ENCODE data around the gene CFAP46. TPM values are rescaled to one million over a fixed set of nuclear protein-coding genes. Genes with fewer than 3 reads are reported as not detected.

The CFAP46 gene
- total and polyA plus RNA-seq, 9 of the 15 experiments (the other 6 are each of a cell fraction or from before 2014, with no cell fraction given): not detected

- Histone ChIP-seq H3K4me2 (ENCODE audit: insufficient read depth, low read length) (no peak overlapping the region), H3K36me3 (ENCODE audit: control insufficient read depth, insufficient read depth, low read length) (no peaks in the 10 kb centered on the region), H3K27ac (ENCODE audit: extremely low read depth, low read depth, low read length) (no peak overlapping the region), H4K20me1 (replicated peaks; ENCODE audit: control insufficient read depth, insufficient read depth, low read length) (no peaks in the 10 kb centered on the region), H3K9me1 (ENCODE audit: control insufficient read depth, insufficient read depth, low read length) (no peaks in the 10 kb centered on the region), H3K9me3 (replicated peaks; ENCODE audit: control insufficient read depth, insufficient read depth, low read depth, low read length) (no peaks in the 10 kb centered on the region), H3K27me3 (ENCODE audit: control insufficient read depth in 2 of 2, insufficient read depth in 2 of 2, low read length in 2 of 2) (peaks cover 0 to 34% of the 10 kb centered on the region in 2 experiments; a peak in 2 of 5 replicates), H3K9ac (ENCODE audit: insufficient read depth in 1 of 2, low read depth in 2 of 2, low read length in 2 of 2) (no peak overlapping the region), H3K4me1 (replicated peaks in 1 of 2; ENCODE audit: control insufficient read depth in 2 of 2, insufficient read depth in 2 of 2, low read length in 2 of 2) (peaks cover 0 to 10% of the 10 kb centered on the region in 2 experiments; a peak in 1 of 5 replicates), H2AFZ (ENCODE audit: low read depth, low read length) (no peak overlapping the region), H3K4me3 (no peak overlapping the region), H3K79me2 (ENCODE audit: control insufficient read depth, insufficient read depth, low read length) (no peaks in the 10 kb centered on the region)
- FAIRE-seq (no peak), ATAC-seq (no peak), DNase-seq (ENCODE audit: extremely low read depth in 1 of 4, low spot score in 3 of 4) (no peak)
- TF ChIP-seq HEY1 (CRISPR knock-in tag; IDR thresholded peaks at IDR 0.05; ENCODE audit: borderline replicate concordance): no peak
- no peak for TF ChIP-seq TOE1 (IDR thresholded peaks at IDR 0.05; ENCODE audit: borderline replicate concordance)
- no peak for TF ChIP-seq TOE1 (CRISPR knock-in tag; IDR thresholded peaks at IDR 0.05; ENCODE audit: borderline replicate concordance, low read depth)
- TF ChIP-seq GATAD2A (IDR thresholded peaks at IDR 0.05): no peak
- no peak for TF ChIP-seq ZFP91 (CRISPR knock-in tag; IDR thresholded peaks at IDR 0.05)
- no peak for TF ChIP-seq PHTF2 (CRISPR knock-in tag; IDR thresholded peaks at IDR 0.05)
- no peak for TF ChIP-seq RBBP5 (IDR thresholded peaks at IDR 0.05; ENCODE audit: borderline replicate concordance, insufficient read depth, low read length, poor library complexity, severe bottlenecking)
- TF ChIP-seq RBM34 (IDR thresholded peaks at IDR 0.05; ENCODE audit: borderline replicate concordance, insufficient read depth, low read length): no peak
- TF ChIP-seq POLR3A (IDR thresholded peaks at IDR 0.05; ENCODE audit: borderline replicate concordance, extremely low read depth, insufficient read depth, insufficient read length): no peak
- no peak for TF ChIP-seq NBN (IDR thresholded peaks at IDR 0.05; ENCODE audit: low read depth)
- TF ChIP-seq TFE3 (CRISPR knock-in tag; IDR thresholded peaks at IDR 0.05): no peak
- TF ChIP-seq ZFP30 (CRISPR knock-in tag; IDR thresholded peaks at IDR 0.05; ENCODE audit: borderline replicate concordance): no peak
- no peak for TF ChIP-seq E2F6 (IDR thresholded peaks at IDR 0.05; ENCODE audit: borderline replicate concordance in 1 of 2, extremely low read depth in 1 of 2, insufficient read depth in 1 of 2, insufficient read length in 1 of 2, low read depth in 1 of 2, low read length in 1 of 2, poor library complexity in 1 of 2, severe bottlenecking in 1 of 2)
- TF ChIP-seq SRSF7 (optimal IDR thresholded peaks at IDR 0.05; ENCODE audit: low read depth, low read length): no peak
- TF ChIP-seq RFX7 (CRISPR knock-in tag; IDR thresholded peaks at IDR 0.05): no peak
- no peak for TF ChIP-seq ZNF764 (CRISPR knock-in tag; IDR thresholded peaks at IDR 0.05; ENCODE audit: low read depth)
- TF ChIP-seq MAFK (IDR thresholded peaks at IDR 0.05; ENCODE audit: low read length): no peak
- no TSS peak for BruUV-seq (replicated peaks)
- intact Hi-C loops (cut with micrococcal nuclease) (no loop called here), in situ Hi-C loops (cut with MboI) (no loop called here)
- ChIA-PET POLR2A (no interaction called here), CTCF (ENCODE audit: low intra/inter-chr PET ratio) (interaction anchor here (0.7 kb wide), 1 partner anchor 145 kb away, joined by 3 read pairs; no protein-coding TSS in a partner anchor)
- 5% methylated on average over 23 of the region's 33 CpGs for WGBS (ENCODE audit: insufficient coverage, low coverage, missing lambda C conversion rate)
These were observed 131.3 kb downstream of the CFAP46 start for GRCh38 chr10:132810807-132811700.
